SK-N-SH (cell line): ENCODE results near the gene AMD1. TPM values are rescaled to one million over a fixed set of nuclear protein-coding genes. Genes with fewer than 3 reads are reported as not detected.
"Not testable (repeated sequence)": the region's sequence is repeated elsewhere in the genome, so short reads cannot be mapped to it uniquely, and the experiment has no call there.

Experiments
- CTCF ChIA-PET: fragments of 300-600, 350-600 bp; formaldehyde crosslinking; extraction: SDS; loops from one replicate; lab custom pipeline; 2021; lab: Yijun Ruan, JAX
- POLR2A ChIA-PET: fragments of 350-600 bp; sonication (Branson Sonifier 250); formaldehyde crosslinking; extraction: SDS; loops from one replicate; lab custom pipeline; 2020; ENCODE audit warnings: antibody characterized with exemption, inconsistent platforms; lab: Yijun Ruan, JAX
- DNase-seq: peaks from one replicate; pipeline ENCODE4 v3.0.0; 2012
- H2AFZ ChIP-seq: fragments of 200-600 bp; sonication (generic); 2 replicates; pipeline ENCODE4 v1.8.1; 2016; ENCODE audit warnings: antibody characterized with exemption, mild to moderate bottlenecking, low read depth
- H3F3A ChIP-seq: fragments of 200-600 bp; sonication (generic); replicated peaks from 2 replicates; pipeline ENCODE3; 2016; ENCODE audit warnings: antibody characterized with exemption, mild to moderate bottlenecking; ENCODE audit not compliant: insufficient read depth
- H3K27ac ChIP-seq, 2 experiments: fragments of 200-500 bp in 1 of 2; fragments of 200-600 bp in 1 of 2; sonication (Bioruptor generic) in 1 of 2; sonication (generic), shearing (Covaris generic) in 1 of 2; 2 replicates each; pipeline versions ENCODE4 v1.5.1 to v1.6.1; 2014 to 2016; ENCODE audit warnings: low read depth in 2 of 2, inconsistent platforms in 1 of 2, low read length in 1 of 2, mild to moderate bottlenecking in 1 of 2, mixed read lengths in 1 of 2
- H3K27me3 ChIP-seq: fragments of 200-600 bp; sonication (generic), shearing (Covaris generic); 2 replicates; pipeline ENCODE4 v1.6.1; 2016; ENCODE audit warnings: mixed run types; ENCODE audit not compliant: insufficient read depth
- H3K36me3 ChIP-seq, 2 experiments: fragments of 200-500 bp in 1 of 2; fragments of 200-600 bp in 1 of 2; sonication (Bioruptor generic) in 1 of 2; sonication (generic) in 1 of 2; replicated peaks in 1 of 2; 2 replicates each; pipeline versions ENCODE3 to v1.5.1; 2014 to 2016; ENCODE audit warnings: low read length in 1 of 2, mild to moderate bottlenecking in 1 of 2; ENCODE audit not compliant: insufficient read depth in 2 of 2, control insufficient read depth in 1 of 2
- H3K4me1 ChIP-seq, 2 experiments: fragments of 200-500 bp in 1 of 2; fragments of 200-600 bp in 1 of 2; sonication (Bioruptor generic) in 1 of 2; sonication (generic), shearing (Covaris generic) in 1 of 2; 2 replicates each; pipeline versions ENCODE4 v1.5.1 to v1.6.1; 2014 to 2016; ENCODE audit warnings: low read depth in 1 of 2, low read length in 1 of 2, mixed run types in 1 of 2; ENCODE audit not compliant: insufficient read depth in 2 of 2, control insufficient read depth in 1 of 2
- H3K4me2 ChIP-seq: fragments of 200-600 bp; sonication (generic), shearing (Covaris generic); 2 replicates; pipeline ENCODE4 v1.6.1; 2017; ENCODE audit warnings: mixed run types
- H3K4me3 ChIP-seq, 2 experiments: fragments of 200-500 bp in 1 of 2; fragments of 200-600 bp in 1 of 2; sonication (Bioruptor generic) in 1 of 2; sonication (generic), shearing (Covaris generic) in 1 of 2; 2 replicates each; pipeline versions ENCODE4 v1.5.1 to v1.8.1; 2014 to 2016; ENCODE audit warnings: low read depth in 2 of 2, inconsistent platforms in 1 of 2, low read length in 1 of 2, mild to moderate bottlenecking in 1 of 2, mixed read lengths in 1 of 2, moderate library complexity in 1 of 2
- H3K79me2 ChIP-seq: fragments of 200-600 bp; sonication (generic); 2 replicates; pipeline ENCODE4 v1.8.1; 2017; ENCODE audit warnings: mild to moderate bottlenecking; ENCODE audit not compliant: insufficient read depth
- H3K9ac ChIP-seq: fragments of 200-600 bp; sonication (generic); 2 replicates; pipeline ENCODE4 v1.6.1; 2017; ENCODE audit warnings: mixed run types
- H3K9me2 ChIP-seq: fragments of 200-600 bp; sonication (generic); 2 replicates; pipeline ENCODE4 v1.6.1; 2017; ENCODE audit warnings: mixed run types
- H3K9me3 ChIP-seq: fragments of 200-600 bp; sonication (generic); 2 replicates; pipeline ENCODE4 v1.6.1; 2017; ENCODE audit warnings: mixed run types, mild to moderate bottlenecking, moderate library complexity
- H4K20me1 ChIP-seq: fragments of 200-600 bp; sonication (generic); 2 replicates; pipeline ENCODE4 v1.6.1; 2017; ENCODE audit warnings: mild to moderate bottlenecking, mixed run types; ENCODE audit not compliant: insufficient read depth
- CHD2 ChIP-seq: fragments of 150-350 bp; IDR thresholded peaks from 2 replicates; pipeline ENCODE4 v1.6.1; 2018; ENCODE audit warnings: low read length; ENCODE audit not compliant: partially characterized antibody
- FOSL2 ChIP-seq: IDR thresholded peaks from 2 replicates; pipeline ENCODE4 v1.4.0; 2012; ENCODE audit warnings: low read depth, mild to moderate bottlenecking, moderate library complexity, borderline replicate concordance
- FOXM1 ChIP-seq: IDR thresholded peaks from 2 replicates; pipeline ENCODE4 v1.4.0; 2012; ENCODE audit warnings: low read depth, mild to moderate bottlenecking
- GABPA ChIP-seq: IDR thresholded peaks from 2 replicates; pipeline ENCODE4 v1.4.0; 2012; ENCODE audit warnings: low read depth, mild to moderate bottlenecking
- JUND ChIP-seq: IDR thresholded peaks from 2 replicates; pipeline ENCODE4 v1.4.0; 2012
- MXI1 ChIP-seq: IDR thresholded peaks from 2 replicates; pipeline ENCODE4 v1.6.1; 2012; ENCODE audit warnings: mild to moderate bottlenecking, low read depth, low read length, improper control_type of control experiment
- RAD21 ChIP-seq: IDR thresholded peaks from 2 replicates; pipeline ENCODE4 v1.6.1; 2012; ENCODE audit warnings: mild to moderate bottlenecking, low read length
- REST ChIP-seq: IDR thresholded peaks from 2 replicates; pipeline ENCODE4 v1.6.1; 2012; ENCODE audit warnings: mild to moderate bottlenecking, low read depth, low read length, moderate library complexity
- RFX5 ChIP-seq: IDR thresholded peaks from 2 replicates; pipeline ENCODE4 v1.6.1; 2012; ENCODE audit warnings: mild to moderate bottlenecking, improper control_type of control experiment, low read length
- RXRA ChIP-seq: IDR thresholded peaks from 2 replicates; pipeline ENCODE4 v1.4.0; 2012; ENCODE audit warnings: low read depth, mild to moderate bottlenecking, borderline replicate concordance
- SIN3A ChIP-seq: IDR thresholded peaks from 2 replicates; pipeline ENCODE4 v1.6.1; 2012; ENCODE audit warnings: low read depth, mild to moderate bottlenecking, low read length, moderate library complexity, borderline replicate concordance
- TEAD4 ChIP-seq: IDR thresholded peaks from 2 replicates; pipeline ENCODE4 v1.4.0; 2012; ENCODE audit warnings: mild to moderate bottlenecking, borderline replicate concordance; ENCODE audit not compliant: insufficient read depth
- USF1 ChIP-seq: IDR thresholded peaks from 2 replicates; pipeline ENCODE4 v1.4.0; 2012; ENCODE audit warnings: low read depth, borderline replicate concordance
- USF2 ChIP-seq: fragments of 150-350 bp; IDR thresholded peaks from 2 replicates; pipeline ENCODE4 v1.6.1; 2017; ENCODE audit warnings: antibody characterized with exemption, low read length, low read depth, borderline replicate concordance
- ZBTB33 ChIP-seq: IDR thresholded peaks from 2 replicates; pipeline ENCODE4 v1.4.0; 2012; ENCODE audit warnings: low read depth, borderline replicate concordance
- WGBS: methylation state at CpG from one replicate; pipeline ENCODE4 v1.1.6; 2017; ENCODE audit warnings: low lambda C conversion rate; 5-methylcytosine and 5-hydroxymethylcytosine counted together
- polyA plus RNA-seq, 3 experiments: library from polyadenylated mRNA; depleted of rRNA; stranded (reverse); fragments of >200 nt; gene quantifications; 2 replicates each; pipeline ENCODE4 v1.2.3, GENCODE V29; 2012

Gene AMD1
- polyA plus RNA-seq, 1 of the 3 experiments (the other 2 are of a cell fraction): 21.1 TPM

- DNase-seq: no peak
- H3K79me2 ChIP-seq: peaks cover 22% of the 10 kb centered on the region
- H3K9ac ChIP-seq: no peak overlapping the region
- peaks cover 39% of the 10 kb centered on the region for H3F3A ChIP-seq
- 94% methylated on average over 5 of the region's 5 CpGs for WGBS
- H3K36me3 ChIP-seq: peaks cover 34 to 81% of the 10 kb centered on the region in 2 experiments
- no peak overlapping the region for H2AFZ ChIP-seq
- H3K4me2 ChIP-seq: no peak overlapping the region
- H3K4me1 ChIP-seq: no peaks in the 10 kb centered on the region
- H3K27me3 ChIP-seq: no peaks in the 10 kb centered on the region
- ChIA-PET POLR2A (no interaction called here), CTCF (interaction anchor here (0.8 to 1.3 kb wide), 2 partner anchors 20 to 22 kb away, joined by 3 read pairs; no protein-coding TSS in a partner anchor)
- no peak overlapping the region for H3K27ac ChIP-seq
- H3K9me2 ChIP-seq: no peaks in the 10 kb centered on the region
- H4K20me1 ChIP-seq: no peaks in the 10 kb centered on the region
- TF ChIP-seq SIN3A (no peak), ZBTB33 (no peak), USF2 (no peak)
- TF ChIP-seq, all 33 proteins: peak for 0
- no peak overlapping the region for H3K4me3 ChIP-seq
- H3K9me3 ChIP-seq: no peaks in the 10 kb centered on the region
Measured at GRCh38 chr6:110898111-110898510, 23.5 kb downstream of the AMD1 start.

- H2AFZ ChIP-seq: no peak overlapping the region
- TF ChIP-seq RAD21 (no peak), CHD2 (no peak), USF1 (no peak), MXI1 (no peak), TEAD4 (no peak), FOXM1 (no peak), FOSL2 (no peak), RFX5 (no peak), REST (no peak), JUND (no peak), GABPA (no peak), RXRA (no peak)
Measured at GRCh38 chr6:110900028-110900598, 25.5 kb downstream of the AMD1 start.

GRCh38 chr6:110901601-110902000 lies 27.0 kb downstream of the AMD1 start:
- H3K36me3 ChIP-seq: peaks cover 4 to 61% of the 10 kb centered on the region in 2 experiments
- H3K9ac ChIP-seq, H3K4me3 ChIP-seq, H3K4me1 ChIP-seq, H3K27me3 ChIP-seq, H3K27ac ChIP-seq, H2AFZ ChIP-seq, H4K20me1 ChIP-seq, CTCF ChIA-PET, H3K4me2 ChIP-seq, H3K9me3 ChIP-seq, H3K79me2 ChIP-seq, H3K9me2 ChIP-seq, DNase-seq, POLR2A ChIA-PET: not testable (repeated sequence)
- peaks cover 30% of the 10 kb centered on the region for H3F3A ChIP-seq
- 70% methylated on average over 8 of the region's 8 CpGs for WGBS

More at GRCh38 chr6:110900028-110900598, 25.5 kb downstream of the AMD1 start:
- H4K20me1 ChIP-seq: no peaks in the 10 kb centered on the region
- no peak overlapping the region for H3K9ac ChIP-seq
- no peak overlapping the region for H3K27ac ChIP-seq
- H3K4me3 ChIP-seq: no peak overlapping the region
- no peaks in the 10 kb centered on the region for H3K9me2 ChIP-seq
- peaks cover 44% of the 10 kb centered on the region for H3F3A ChIP-seq
- H3K9me3 ChIP-seq: no peaks in the 10 kb centered on the region
- no peaks in the 10 kb centered on the region for H3K27me3 ChIP-seq
- H3K79me2 ChIP-seq: peaks cover 9% of the 10 kb centered on the region
- DNase-seq: no peak
- no peak overlapping the region for H3K4me2 ChIP-seq
- 99% methylated on average over 5 of the region's 5 CpGs for WGBS
- no peaks in the 10 kb centered on the region for H3K4me1 ChIP-seq
- CTCF ChIA-PET: no interaction called here
- peaks cover 18 to 76% of the 10 kb centered on the region in 2 experiments for H3K36me3 ChIP-seq
- POLR2A ChIA-PET: no interaction called here
